Measurements from ENCODE around the gene WWC2. TPM values are rescaled to one million over a fixed set of nuclear protein-coding genes. Genes with fewer than 3 reads are reported as not detected.
A peak's percentile ranks its signal among the peaks of the same experiment; 100 is the strongest.
"Not testable (repeated sequence)": the region's sequence is repeated elsewhere in the genome, so short reads cannot be mapped to it uniquely, and the experiment has no call there.

The WWC2 gene
- total RNA-seq, 1 donor from 2014 or later: 46.2 TPM

- DNase-seq (ENCODE audit: low read depth): no peak
- no peak overlapping the region for H3K4me3 ChIP-seq (ENCODE audit: low read depth, low read length)
- TF ChIP-seq, protein P1, sequence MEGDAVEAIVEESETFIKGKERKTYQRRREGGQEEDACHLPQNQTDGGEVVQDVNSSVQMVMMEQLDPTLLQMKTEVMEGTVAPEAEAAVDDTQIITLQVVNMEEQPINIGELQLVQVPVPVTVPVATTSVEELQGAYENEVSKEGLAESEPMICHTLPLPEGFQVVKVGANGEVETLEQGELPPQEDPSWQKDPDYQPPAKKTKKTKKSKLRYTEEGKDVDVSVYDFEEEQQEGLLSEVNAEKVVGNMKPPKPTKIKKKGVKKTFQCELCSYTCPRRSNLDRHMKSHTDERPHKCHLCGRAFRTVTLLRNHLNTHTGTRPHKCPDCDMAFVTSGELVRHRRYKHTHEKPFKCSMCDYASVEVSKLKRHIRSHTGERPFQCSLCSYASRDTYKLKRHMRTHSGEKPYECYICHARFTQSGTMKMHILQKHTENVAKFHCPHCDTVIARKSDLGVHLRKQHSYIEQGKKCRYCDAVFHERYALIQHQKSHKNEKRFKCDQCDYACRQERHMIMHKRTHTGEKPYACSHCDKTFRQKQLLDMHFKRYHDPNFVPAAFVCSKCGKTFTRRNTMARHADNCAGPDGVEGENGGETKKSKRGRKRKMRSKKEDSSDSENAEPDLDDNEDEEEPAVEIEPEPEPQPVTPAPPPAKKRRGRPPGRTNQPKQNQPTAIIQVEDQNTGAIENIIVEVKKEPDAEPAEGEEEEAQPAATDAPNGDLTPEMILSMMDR (conservative IDR thresholded peaks at IDR 0.05; ENCODE audit: low read depth, low read length): no peak
Observed at GRCh38 chr4:183147983-183148382, 48.9 kb downstream of the WWC2 start.

- no peak for DNase-seq (ENCODE audit: low read depth)
- no peak overlapping the region for H3K4me3 ChIP-seq (ENCODE audit: low read depth, low read length)
- TF ChIP-seq, protein P1 (conservative IDR thresholded peaks at IDR 0.05; ENCODE audit: low read depth, low read length): no peak
Observed at GRCh38 chr4:183149616-183150539, 50.8 kb downstream of the WWC2 start.

GRCh38 chr4:183150664-183151063, 51.6 kb downstream of the WWC2 start:
- not testable (repeated sequence) for H3K4me3 ChIP-seq (ENCODE audit: low read depth, low read length); DNase-seq (ENCODE audit: low read depth)

- DNase-seq (ENCODE audit: low read depth): not testable (repeated sequence)
Observed at GRCh38 chr4:183152232-183152631, 53.2 kb downstream of the WWC2 start.

DNA sequence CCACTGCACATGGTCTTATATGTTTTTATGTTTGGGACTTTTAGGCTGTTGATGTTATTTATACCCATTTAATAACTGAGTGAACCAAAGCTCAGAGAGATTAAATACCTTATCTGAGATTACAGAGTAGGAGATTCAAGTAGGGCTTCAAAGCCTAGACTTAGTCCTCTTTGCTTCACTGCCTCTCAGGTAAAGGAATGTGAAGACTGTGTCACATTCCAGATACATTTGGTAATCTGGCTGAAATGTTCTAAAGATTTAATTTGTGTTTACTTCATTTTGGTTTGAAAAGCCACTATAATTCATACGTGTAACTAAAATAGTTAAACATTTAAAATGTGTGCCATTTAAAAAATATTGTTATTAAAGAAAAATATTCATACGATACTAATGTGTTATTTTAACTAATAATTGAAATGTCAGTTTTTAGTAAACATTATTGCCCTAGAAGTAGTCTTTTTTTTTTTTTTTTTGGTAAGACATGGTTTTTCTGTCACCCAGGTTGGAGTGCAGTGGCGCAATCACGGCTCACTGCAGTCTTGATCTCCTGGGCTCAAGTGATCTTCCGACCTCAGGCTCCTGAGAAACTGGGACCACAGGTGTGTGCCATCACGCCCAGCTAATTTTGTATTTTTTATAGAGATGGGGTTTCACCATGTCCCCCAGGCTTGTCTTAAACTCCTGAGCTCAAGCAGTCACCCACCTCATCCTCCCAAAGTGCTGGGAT, 54.3 kb downstream of the WWC2 start:
- H3K4me3 ChIP-seq (ENCODE audit: low read depth, low read length): no peak overlapping the region
- DNase-seq (ENCODE audit: low read depth): no peak
- TF ChIP-seq, protein P1 (conservative IDR thresholded peaks at IDR 0.05; ENCODE audit: low read depth, low read length): no peak

More at GRCh38 chr4:183152232-183152631, 53.2 kb downstream of the WWC2 start:
- H3K4me3 ChIP-seq (ENCODE audit: low read depth, low read length): not testable (repeated sequence)

DNA sequence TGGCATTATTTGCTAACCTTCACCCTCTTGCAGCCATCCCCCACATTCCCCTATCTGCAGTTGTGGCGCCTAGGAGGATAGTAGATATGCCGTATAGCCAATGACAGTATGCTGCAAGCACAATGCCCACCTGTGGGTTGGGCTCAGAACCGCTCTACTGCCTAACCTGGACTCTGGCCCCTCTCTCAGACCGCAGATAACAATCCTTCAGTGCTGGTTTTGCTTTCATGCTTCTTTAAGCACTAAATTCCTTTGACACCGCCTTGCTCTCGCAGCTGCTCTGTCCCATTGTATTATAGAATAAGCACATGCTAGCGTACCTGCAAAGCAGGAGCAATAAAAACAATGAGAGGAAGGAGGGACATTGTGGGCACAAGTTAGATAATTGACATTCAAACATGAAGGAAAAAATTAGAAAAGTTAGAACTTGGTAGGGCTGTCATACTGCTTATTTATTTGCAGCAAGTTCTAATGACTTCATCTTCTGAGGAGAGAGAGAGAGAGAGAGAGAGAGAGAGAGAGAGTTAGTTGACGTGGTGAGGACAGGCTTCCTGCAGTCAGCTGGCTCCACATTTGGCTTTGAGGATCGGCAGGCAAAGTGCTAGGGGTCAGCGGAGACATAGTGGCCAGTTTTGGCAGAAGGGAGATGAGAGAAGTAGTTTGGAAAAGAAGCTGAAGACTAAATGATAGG, 55.8 kb downstream of the WWC2 start:
- peak; percentile 79 for DNase-seq (ENCODE audit: low read depth)
- peak overlapping the region; percentile 14 for H3K4me3 ChIP-seq (ENCODE audit: low read depth, low read length)
- TF ChIP-seq, protein P1 (conservative IDR thresholded peaks at IDR 0.05; ENCODE audit: low read depth, low read length): no peak

- TF ChIP-seq, protein P1 (conservative IDR thresholded peaks at IDR 0.05; ENCODE audit: low read depth, low read length): no peak
- peak overlapping the region; percentile 14 for H3K4me3 ChIP-seq (ENCODE audit: low read depth, low read length)
- no peak for DNase-seq (ENCODE audit: low read depth)
Observed at GRCh38 chr4:183155450-183156184, 56.6 kb downstream of the WWC2 start.

All from epithelial cell of proximal tubule (primary cell).